ENCODE results near the gene SLC12A2.

Gene SLC12A2

DNA sequence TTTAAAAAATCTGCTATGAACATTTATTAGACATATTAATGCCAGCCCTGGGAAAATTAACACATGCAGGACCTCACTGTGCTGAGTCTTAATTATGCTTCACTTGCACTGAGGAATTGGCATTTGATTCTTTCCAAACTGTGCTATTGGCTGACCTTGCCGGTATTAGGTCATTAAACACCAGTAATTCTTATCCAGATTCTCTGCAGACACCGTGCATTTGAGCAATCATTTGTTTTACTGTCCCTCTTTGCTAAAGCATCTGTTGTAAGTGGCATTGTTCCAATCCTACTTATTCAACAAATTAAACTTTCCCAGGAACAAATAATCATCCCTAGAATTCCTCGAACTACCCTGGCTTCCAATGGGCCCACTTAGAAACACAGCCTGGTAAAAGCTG is 145.0 kb downstream of the SLC12A2 start:
- no peak overlapping the region for H3K4me3 ChIP-seq (ENCODE audit: low read depth in 1 of 2, low read length in 2 of 2)
- no peaks in the 10 kb centered on the region for H3K9me3 ChIP-seq (ENCODE audit: control insufficient read depth in 1 of 2, low read length in 2 of 2)
- H3K4me1 ChIP-seq (ENCODE audit: control insufficient read depth in 1 of 2, insufficient read depth in 2 of 2, low read length in 2 of 2): peaks cover 0 to 7% of the 10 kb centered on the region in 2 donors
- H3K27me3 ChIP-seq (ENCODE audit: low read depth, low read length): no peaks in the 10 kb centered on the region
- H3K36me3 ChIP-seq (ENCODE audit: control insufficient read depth in 1 of 2, insufficient read depth in 2 of 2, low read length in 2 of 2): no peaks in the 10 kb centered on the region
- no peak overlapping the region for H3K27ac ChIP-seq (ENCODE audit: low read length)

DNA sequence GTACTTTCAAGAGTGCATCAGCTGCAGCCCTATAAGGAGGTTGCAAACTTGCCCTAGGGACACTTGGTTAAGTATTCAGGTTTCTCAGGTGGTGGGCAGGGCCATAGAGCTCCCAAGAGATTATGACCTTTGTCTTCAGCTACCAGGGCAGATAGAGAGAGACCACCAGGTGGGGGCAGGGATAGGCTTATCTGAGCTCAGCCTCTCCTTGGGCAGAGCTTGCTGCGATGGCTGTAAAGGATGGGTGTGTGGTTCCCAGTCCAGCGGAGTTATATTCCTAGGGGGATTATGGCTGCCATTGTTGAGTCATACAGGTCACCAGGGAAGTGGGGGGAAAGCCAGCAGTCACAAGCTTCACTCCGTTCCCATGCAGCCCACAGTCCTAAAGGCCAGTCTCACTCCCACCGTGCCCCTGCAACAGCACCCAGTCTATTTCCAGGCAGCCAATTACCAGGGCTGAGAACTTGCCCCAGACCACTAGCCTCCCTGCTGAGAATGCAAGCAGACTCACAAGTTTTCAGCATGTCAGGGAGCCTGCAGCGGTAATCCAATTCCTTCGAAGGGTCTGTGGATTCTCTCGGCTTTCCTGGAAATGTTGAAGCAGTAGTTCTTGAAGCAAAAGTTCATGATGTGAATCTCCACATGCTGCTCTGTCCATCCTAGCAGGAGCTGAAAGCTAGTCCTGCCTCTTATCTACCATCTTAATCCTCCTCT is 151.5 kb downstream of the SLC12A2 start:
- no peaks in the 10 kb centered on the region for H3K9me3 ChIP-seq (ENCODE audit: control insufficient read depth in 1 of 2, low read length in 2 of 2)
- no peaks in the 10 kb centered on the region for H3K36me3 ChIP-seq (ENCODE audit: control insufficient read depth in 1 of 2, insufficient read depth in 2 of 2, low read length in 2 of 2)
- H3K27me3 ChIP-seq (ENCODE audit: low read depth, low read length): no peaks in the 10 kb centered on the region
- H3K27ac ChIP-seq (ENCODE audit: low read length): no peak overlapping the region
- no peak overlapping the region for H3K4me3 ChIP-seq (ENCODE audit: low read depth in 1 of 2, low read length in 2 of 2)
- H3K4me1 ChIP-seq (ENCODE audit: control insufficient read depth in 1 of 2, insufficient read depth in 2 of 2, low read length in 2 of 2): peaks cover 0 to 14% of the 10 kb centered on the region in 2 donors

DNA sequence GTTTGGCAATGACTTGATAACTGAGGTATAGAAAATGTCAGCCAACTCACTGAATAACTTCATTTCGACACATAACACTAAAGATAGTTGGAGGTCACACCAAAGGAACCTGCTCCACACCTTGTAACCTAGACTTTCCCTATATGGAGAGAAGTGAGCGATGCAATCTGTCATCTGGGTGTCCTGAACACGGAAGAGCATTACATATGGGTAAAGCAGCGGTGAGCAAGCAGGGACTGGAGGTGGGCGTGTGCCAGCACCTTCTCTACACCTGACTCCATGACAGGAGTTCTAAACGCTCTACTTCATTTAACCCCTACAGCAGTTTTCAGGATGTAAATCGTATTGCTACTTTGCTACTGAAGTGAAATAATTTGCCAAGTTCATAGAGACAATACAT is 152.8 kb downstream of the SLC12A2 start:
- Histone ChIP-seq H3K36me3 (ENCODE audit: control insufficient read depth in 1 of 2, insufficient read depth in 2 of 2, low read length in 2 of 2) (no peaks in the 10 kb centered on the region), H3K27ac (ENCODE audit: low read length) (no peak overlapping the region), H3K4me3 (ENCODE audit: low read depth in 1 of 2, low read length in 2 of 2) (no peak overlapping the region), H3K27me3 (ENCODE audit: low read depth, low read length) (no peaks in the 10 kb centered on the region), H3K9me3 (ENCODE audit: control insufficient read depth in 1 of 2, low read length in 2 of 2) (no peaks in the 10 kb centered on the region), H3K4me1 (ENCODE audit: control insufficient read depth in 1 of 2, insufficient read depth in 2 of 2, low read length in 2 of 2) (peaks cover 0 to 14% of the 10 kb centered on the region in 2 donors)

DNA sequence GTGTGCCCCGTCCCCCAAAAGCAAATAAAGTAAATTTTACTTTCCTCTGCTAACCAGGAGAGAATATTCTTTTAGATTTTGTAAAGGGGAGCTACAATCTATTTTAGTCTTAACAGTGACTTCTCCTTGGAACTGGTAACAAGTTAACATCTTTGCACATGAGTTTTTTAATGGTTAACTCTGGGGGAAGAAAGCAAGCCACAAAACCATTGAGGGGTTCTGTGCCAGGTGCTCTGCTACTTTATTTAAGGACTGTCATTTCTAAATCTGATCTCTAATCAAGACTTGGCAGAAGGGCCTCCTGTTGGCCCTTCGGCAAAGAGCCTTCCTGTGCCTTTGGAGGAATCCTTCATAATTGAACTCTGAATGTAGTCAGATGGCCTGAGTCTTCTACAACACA is 153.4 kb downstream of the SLC12A2 start:
- peaks cover 0 to 14% of the 10 kb centered on the region in 2 donors for H3K4me1 ChIP-seq (ENCODE audit: control insufficient read depth in 1 of 2, insufficient read depth in 2 of 2, low read length in 2 of 2)
- H3K4me3 ChIP-seq (ENCODE audit: low read depth in 1 of 2, low read length in 2 of 2): no peak overlapping the region
- no peaks in the 10 kb centered on the region for H3K27me3 ChIP-seq (ENCODE audit: low read depth, low read length)
- H3K9me3 ChIP-seq (ENCODE audit: control insufficient read depth in 1 of 2, low read length in 2 of 2): no peaks in the 10 kb centered on the region
- H3K27ac ChIP-seq (ENCODE audit: low read length): no peak overlapping the region
- H3K36me3 ChIP-seq (ENCODE audit: control insufficient read depth in 1 of 2, insufficient read depth in 2 of 2, low read length in 2 of 2): no peaks in the 10 kb centered on the region

DNA sequence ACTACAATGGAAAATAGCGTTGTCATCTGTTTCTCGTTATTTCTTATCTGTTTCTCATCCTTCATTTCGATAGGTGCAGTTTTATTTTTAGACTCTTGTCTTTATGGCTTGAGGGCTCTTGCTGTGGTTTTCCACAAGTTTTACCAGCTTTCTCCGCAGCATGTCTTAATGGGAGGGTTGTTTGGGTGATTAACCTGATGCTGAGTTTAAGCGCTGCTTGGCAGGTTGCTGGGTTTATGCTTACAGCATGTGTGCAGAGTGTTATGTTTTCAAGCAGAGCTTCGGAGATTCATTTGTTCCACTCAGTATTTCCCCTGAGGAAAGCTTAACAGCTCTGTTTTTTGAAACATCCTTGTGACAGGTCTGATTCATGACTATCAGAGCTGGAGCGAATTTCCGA is 154.0 kb downstream of the SLC12A2 start:
- Histone ChIP-seq H3K9me3 (ENCODE audit: control insufficient read depth in 1 of 2, low read length in 2 of 2) (no peaks in the 10 kb centered on the region), H3K36me3 (ENCODE audit: control insufficient read depth in 1 of 2, insufficient read depth in 2 of 2, low read length in 2 of 2) (no peaks in the 10 kb centered on the region), H3K4me3 (ENCODE audit: low read depth in 1 of 2, low read length in 2 of 2) (no peak overlapping the region), H3K4me1 (ENCODE audit: control insufficient read depth in 1 of 2, insufficient read depth in 2 of 2, low read length in 2 of 2) (peaks cover 0 to 14% of the 10 kb centered on the region in 2 donors), H3K27ac (ENCODE audit: low read length) (no peak overlapping the region), H3K27me3 (ENCODE audit: low read depth, low read length) (no peaks in the 10 kb centered on the region)
